Measurements from ENCODE around the gene COL6A3.
A peak's percentile ranks its signal among the peaks of the same experiment; 100 is the strongest.
"Not testable (repeated sequence)": the region's sequence is repeated elsewhere in the genome, so short reads cannot be mapped to it uniquely, and the experiment has no call there.

The COL6A3 gene

GRCh38 chr2:237319086-237319820 lies 94.7 kb downstream of the COL6A3 start:
- no peak for DNase-seq (ENCODE audit: low read depth in 2 of 2)

- no peak for DNase-seq (ENCODE audit: low read depth in 2 of 2)
These were observed 97.6 kb downstream of the COL6A3 start for GRCh38 chr2:237316339-237316738.

- DNase-seq (ENCODE audit: low read depth in 2 of 2), result no peak
These were observed 98.1 kb downstream of the COL6A3 start for GRCh38 chr2:237315829-237316225.

GRCh38 chr2:237315170-237315828 lies 98.7 kb downstream of the COL6A3 start:
- peak; percentile 98 for DNase-seq (ENCODE audit: low read depth in 2 of 2)

- no peak for DNase-seq (ENCODE audit: low read depth in 2 of 2)
These were observed 99.3 kb downstream of the COL6A3 start for GRCh38 chr2:237314681-237315080.

- DNase-seq (ENCODE audit: low read depth in 2 of 2), result no peak
These were observed 99.8 kb downstream of the COL6A3 start for GRCh38 chr2:237314198-237314597.

- DNase-seq (ENCODE audit: low read depth in 2 of 2), result no peak
These were observed 101.8 kb downstream of the COL6A3 start for GRCh38 chr2:237312021-237312755.

GRCh38 chr2:237310515-237311114 lies 103.3 kb downstream of the COL6A3 start:
- DNase-seq (ENCODE audit: low read depth in 2 of 2), result no peak

- no peak for DNase-seq (ENCODE audit: low read depth in 2 of 2)
These were observed 104.5 kb downstream of the COL6A3 start for GRCh38 chr2:237309416-237309815.

- DNase-seq (ENCODE audit: low read depth in 2 of 2), result no peak
These were observed 105.0 kb downstream of the COL6A3 start for GRCh38 chr2:237309011-237309410.

GRCh38 chr2:237307474-237307873 lies 106.5 kb downstream of the COL6A3 start:
- DNase-seq (ENCODE audit: low read depth in 2 of 2), result no peak

GRCh38 chr2:237306787-237307170 lies 107.2 kb downstream of the COL6A3 start:
- DNase-seq (ENCODE audit: low read depth in 2 of 2), result no peak

- no peak for DNase-seq (ENCODE audit: low read depth in 2 of 2)
These were observed 107.7 kb downstream of the COL6A3 start for GRCh38 chr2:237306083-237306786.

- no peak for DNase-seq (ENCODE audit: low read depth in 2 of 2)
These were observed 108.4 kb downstream of the COL6A3 start for GRCh38 chr2:237305579-237305978.

GRCh38 chr2:237304763-237305514 lies 109.0 kb downstream of the COL6A3 start:
- DNase-seq (ENCODE audit: low read depth in 2 of 2), result peak; percentile 77 to 78

GRCh38 chr2:237303244-237303643 lies 110.7 kb downstream of the COL6A3 start:
- DNase-seq (ENCODE audit: low read depth in 2 of 2), result not testable (repeated sequence)

GRCh38 chr2:237301595-237301994 lies 112.4 kb downstream of the COL6A3 start:
- DNase-seq (ENCODE audit: low read depth in 2 of 2), result no peak

- DNase-seq (ENCODE audit: low read depth in 2 of 2), result no peak
These were observed 113.2 kb downstream of the COL6A3 start for GRCh38 chr2:237300739-237301138.

- peak; percentile 97 for DNase-seq (ENCODE audit: low read depth in 2 of 2)
These were observed 114.1 kb downstream of the COL6A3 start for GRCh38 chr2:237299906-237300305.

- peak; percentile 77 to 78 for DNase-seq (ENCODE audit: low read depth in 2 of 2)
These were observed 115.5 kb downstream of the COL6A3 start for GRCh38 chr2:237298151-237299118.

All from fibroblast of skin of left quadriceps (primary cell).